ENCODE data around the gene ADCYAP1R1.

GRCh38 chr7:31029251-31030042, 22.7 kb upstream of the ADCYAP1R1 start:
- TF ChIP-seq CTCF (IDR thresholded peaks at IDR 0.05) (no peak), POLR2A (IDR thresholded peaks at IDR 0.05) (no peak), POLR2AphosphoS5 (IDR thresholded peaks at IDR 0.05; ENCODE audit: insufficient read depth in 1 of 2, low read depth in 1 of 2) (no peak)
